Neural progenitor cell (in vitro differentiated cells): ENCODE measurements around the gene SQOR.

Source experiments
- CTCF ChIP-seq: fragments of 200-600 bp; sonication (generic); IDR thresholded peaks from 2 replicates; pipeline ENCODE4 v1.5.1; 2017; ENCODE audit warnings: antibody characterized with exemption, mild to moderate bottlenecking
- EZH2phosphoT487 ChIP-seq: fragments of 200-600 bp; sonication (generic); IDR thresholded peaks from 2 replicates; pipeline ENCODE4 v1.6.1; 2017; ENCODE audit warnings: antibody characterized with exemption

DNA sequence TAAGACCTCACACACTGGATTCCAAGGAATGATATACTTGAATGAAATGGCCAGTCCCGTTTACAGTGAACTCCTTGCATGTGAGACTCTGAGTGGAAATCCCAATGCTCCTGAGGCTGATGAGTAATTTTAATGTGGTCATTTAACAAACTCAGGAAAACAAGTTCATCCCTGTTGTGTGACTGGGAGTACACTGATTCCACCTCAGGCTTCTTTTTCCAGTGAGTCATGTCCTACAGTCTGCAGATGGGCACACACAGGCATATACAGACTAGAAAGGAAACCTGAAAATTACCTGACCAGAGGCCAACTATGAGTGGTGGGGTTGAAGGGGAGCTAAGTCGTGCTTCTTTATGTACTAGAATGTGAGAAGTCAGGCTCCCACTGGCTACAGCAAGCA is 5.8 kb downstream of the SQOR start:
- TF ChIP-seq CTCF (no peak), EZH2phosphoT487 (no peak)
